ENCODE data around the gene STPG1.

GRCh38 chr1:24364975-24365678 is 48.5 kb downstream of the STPG1 start:
- TF ChIP-seq CTCF (conservative IDR thresholded peaks at IDR 0.05) (no peak), ZFX (IDR thresholded peaks at IDR 0.05) (no peak)

All from C4-2B (cell line).